Uterus (tissue), 2 donors: ENCODE data around the gene PPFIA3.

ENCODE experiments used
- POLR2A ChIP-seq, 2 donors: fragments of 450-650 bp; IDR thresholded peaks; one replicate each; pipeline ENCODE4 v1.6.1; 2016; ENCODE audit warnings: antibody characterized with exemption in 2 of 2, mild to moderate bottlenecking in 1 of 2, moderate library complexity in 1 of 2
- TF ChIP-seq, protein P1 (sequence below), 4 experiments: fragments of 200-600 bp in 2 of 4; fragments of 450-650 bp in 2 of 4; sonication (generic) in 2 of 4; IDR thresholded peaks; one replicate each; pipeline ENCODE4 v1.5.1; 2016 to 2019; ENCODE audit warnings: antibody characterized with exemption in 4 of 4, mild to moderate bottlenecking in 2 of 4, moderate library complexity in 1 of 4

DNA sequence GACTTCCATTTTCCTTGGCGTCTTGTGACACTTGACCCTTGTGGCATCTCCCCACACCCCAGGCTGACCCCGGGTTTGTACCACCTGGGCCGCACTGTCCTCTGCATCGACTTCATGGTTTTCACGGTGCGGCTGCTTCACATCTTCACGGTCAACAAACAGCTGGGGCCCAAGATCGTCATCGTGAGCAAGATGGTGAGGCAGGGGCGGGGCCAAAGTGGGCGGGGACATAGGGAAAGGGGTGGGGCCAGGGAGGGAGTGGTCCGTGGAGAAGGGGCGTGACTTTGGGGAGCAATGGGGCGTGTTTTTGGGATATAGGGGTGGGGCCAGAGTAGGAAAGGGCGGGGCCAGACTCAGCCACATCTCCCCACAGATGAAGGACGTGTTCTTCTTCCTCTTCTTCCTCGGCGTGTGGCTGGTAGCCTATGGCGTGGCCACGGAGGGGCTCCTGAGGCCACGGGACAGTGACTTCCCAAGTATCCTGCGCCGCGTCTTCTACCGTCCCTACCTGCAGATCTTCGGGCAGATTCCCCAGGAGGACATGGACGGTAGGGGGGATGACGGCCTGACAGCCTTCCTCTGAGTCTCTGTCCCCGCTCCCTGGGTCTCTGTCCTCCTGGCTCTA is 81.0 kb downstream of the PPFIA3 start:
- TF ChIP-seq POLR2A (IDR thresholded peaks at IDR 0.05): no peak
- TF ChIP-seq, protein P1, sequence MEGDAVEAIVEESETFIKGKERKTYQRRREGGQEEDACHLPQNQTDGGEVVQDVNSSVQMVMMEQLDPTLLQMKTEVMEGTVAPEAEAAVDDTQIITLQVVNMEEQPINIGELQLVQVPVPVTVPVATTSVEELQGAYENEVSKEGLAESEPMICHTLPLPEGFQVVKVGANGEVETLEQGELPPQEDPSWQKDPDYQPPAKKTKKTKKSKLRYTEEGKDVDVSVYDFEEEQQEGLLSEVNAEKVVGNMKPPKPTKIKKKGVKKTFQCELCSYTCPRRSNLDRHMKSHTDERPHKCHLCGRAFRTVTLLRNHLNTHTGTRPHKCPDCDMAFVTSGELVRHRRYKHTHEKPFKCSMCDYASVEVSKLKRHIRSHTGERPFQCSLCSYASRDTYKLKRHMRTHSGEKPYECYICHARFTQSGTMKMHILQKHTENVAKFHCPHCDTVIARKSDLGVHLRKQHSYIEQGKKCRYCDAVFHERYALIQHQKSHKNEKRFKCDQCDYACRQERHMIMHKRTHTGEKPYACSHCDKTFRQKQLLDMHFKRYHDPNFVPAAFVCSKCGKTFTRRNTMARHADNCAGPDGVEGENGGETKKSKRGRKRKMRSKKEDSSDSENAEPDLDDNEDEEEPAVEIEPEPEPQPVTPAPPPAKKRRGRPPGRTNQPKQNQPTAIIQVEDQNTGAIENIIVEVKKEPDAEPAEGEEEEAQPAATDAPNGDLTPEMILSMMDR (IDR thresholded peaks at IDR 0.05): no peak
